HUDEP-2 (cell line): ENCODE measurements around the gene CAPSL.
A peak's percentile ranks its signal among the peaks of the same experiment; 100 is the strongest.
"Not testable (repeated sequence)": the region's sequence is repeated elsewhere in the genome, so short reads cannot be mapped to it uniquely, and the experiment has no call there.

Experiments used
- DNase-seq, 76 experiments: peaks; one replicate each; lab custom pipeline; 2025; ENCODE audit not compliant: unreplicated experiment in 76 of 76; lab: John Stamatoyannopoulos, UW

The CAPSL gene

GRCh38 chr5:35938568-35939227 is at the start of gene CAPSL:
CAPSL (minus strand) TSS chr5:35938622; CDS start chr5:35921120, 17,502 bp downstream.
- no peak for DNase-seq

GRCh38 chr5:35987776-35988175 is 49.4 kb upstream of the CAPSL start:
- no peak for DNase-seq

- no peak for DNase-seq
These were observed 41.3 kb upstream of the CAPSL start for GRCh38 chr5:35979715-35980114.

GRCh38 chr5:35976859-35977258 is 38.4 kb upstream of the CAPSL start:
- DNase-seq: not testable (repeated sequence)

- DNase-seq: no peak
These were observed 36.1 kb upstream of the CAPSL start for GRCh38 chr5:35974570-35974969.

- DNase-seq: no peak
These were observed 33.4 kb upstream of the CAPSL start for GRCh38 chr5:35971878-35972210.

GRCh38 chr5:35971186-35971877 is 32.9 kb upstream of the CAPSL start:
- DNase-seq: no peak

GRCh38 chr5:35963381-35963843 is 25.0 kb upstream of the CAPSL start:
- DNase-seq: peak in 17 of 76 experiments; percentile 1 to 22 (median 5)

- DNase-seq: no peak
These were observed 21.9 kb upstream of the CAPSL start for GRCh38 chr5:35960328-35960727.

- no peak for DNase-seq
These were observed 18.0 kb upstream of the CAPSL start for GRCh38 chr5:35956429-35956828.

- DNase-seq: no peak
These were observed 15.8 kb upstream of the CAPSL start for GRCh38 chr5:35954175-35954574.

- no peak for DNase-seq
These were observed 8.7 kb upstream of the CAPSL start for GRCh38 chr5:35947085-35947484.

- DNase-seq: no peak
These were observed 1.2 kb upstream of the CAPSL start for GRCh38 chr5:35939639-35940038.

GRCh38 chr5:35926389-35927051 is 11.9 kb downstream of the CAPSL start:
- peak in 26 of 76 experiments; percentile 1 to 49 (median 10) for DNase-seq

- peak in 14 of 76 experiments; percentile 1 to 27 (median 3) for DNase-seq
These were observed 13.3 kb downstream of the CAPSL start for GRCh38 chr5:35924950-35925722.

GRCh38 chr5:35924122-35924949 is 14.1 kb downstream of the CAPSL start:
- no peak for DNase-seq

- DNase-seq: no peak
These were observed 16.0 kb downstream of the CAPSL start for GRCh38 chr5:35922468-35922867.

- DNase-seq: no peak
These were observed 16.5 kb downstream of the CAPSL start for GRCh38 chr5:35921930-35922329.

- no peak for DNase-seq
These were observed 17.5 kb downstream of the CAPSL start for GRCh38 chr5:35920890-35921289.

GRCh38 chr5:35919191-35919590 is 19.2 kb downstream of the CAPSL start:
- DNase-seq: no peak
